ENCODE measurements around the gene NEO1.

The NEO1 gene

GRCh38 chr15:73054417-73054953 is 2.2 kb downstream of the NEO1 start:
- DNase-seq, result no peak
- H3F3A ChIP-seq (ENCODE audit: insufficient read depth, low read length), result peaks cover 4% of the 10 kb centered on the region; the same call in 1 of the 2 replicates
- H3K79me2 ChIP-seq (ENCODE audit: low read length), result peaks cover 54% of the 10 kb centered on the region
- no peak overlapping the region for H3K4me3 ChIP-seq (ENCODE audit: low read length)
- H3K9ac ChIP-seq (ENCODE audit: low read length), result no peak overlapping the region
- H4K20me1 ChIP-seq (ENCODE audit: insufficient read depth, low read length), result 0 out of 2 replicates have a peak, but pooled peaks cover 3% of the 10 kb centered on the region
- no peaks in the 10 kb centered on the region for H3K27me3 ChIP-seq (replicated peaks; ENCODE audit: insufficient read depth, low read length)
- H3K4me1 ChIP-seq (ENCODE audit: low read length), result peaks cover 11% of the 10 kb centered on the region; the same call in 1 of the 2 replicates
- H3K36me3 ChIP-seq (replicated peaks; ENCODE audit: insufficient read depth, low read length), result no peaks in the 10 kb centered on the region
- no peak overlapping the region for H3K4me2 ChIP-seq (ENCODE audit: low read depth, low read length)
- TF ChIP-seq EZH2phosphoT487 (IDR thresholded peaks at IDR 0.05; ENCODE audit: low read length), result no peak
- TF ChIP-seq EZH2 (optimal IDR thresholded peaks at IDR 0.05; ENCODE audit: low read depth, low read length), result no peak
- TF ChIP-seq CTCF (IDR thresholded peaks at IDR 0.05; ENCODE audit: low read length), result no peak
- H3K9me3 ChIP-seq (replicated peaks; ENCODE audit: insufficient read depth, low read length), result no peaks in the 10 kb centered on the region
- H3K9me2 ChIP-seq (replicated peaks; ENCODE audit: insufficient read depth, low read length), result no peaks in the 10 kb centered on the region
- no peak overlapping the region for H2AFZ ChIP-seq (ENCODE audit: low read length)
- no peak overlapping the region for H3K27ac ChIP-seq (ENCODE audit: low read length)

GRCh38 chr15:73056460-73056859 is 4.2 kb downstream of the NEO1 start:
- H3K4me1 ChIP-seq (ENCODE audit: low read length), result peaks cover 6% of the 10 kb centered on the region; the same call in 1 of the 2 replicates
- H3K79me2 ChIP-seq (ENCODE audit: low read length), result peaks cover 63% of the 10 kb centered on the region
- H3K27me3 ChIP-seq (replicated peaks; ENCODE audit: insufficient read depth, low read length), result no peaks in the 10 kb centered on the region
- H3K27ac ChIP-seq (ENCODE audit: low read length), result no peak overlapping the region
- H4K20me1 ChIP-seq (ENCODE audit: insufficient read depth, low read length), result 0 out of 2 replicates have a peak, but pooled peaks cover 3% of the 10 kb centered on the region
- no peak overlapping the region for H3K4me2 ChIP-seq (ENCODE audit: low read depth, low read length)
- no peak overlapping the region for H3K4me3 ChIP-seq (ENCODE audit: low read length)
- H3K9me2 ChIP-seq (replicated peaks; ENCODE audit: insufficient read depth, low read length), result no peaks in the 10 kb centered on the region
- H3K9me3 ChIP-seq (replicated peaks; ENCODE audit: insufficient read depth, low read length), result no peaks in the 10 kb centered on the region
- H3K9ac ChIP-seq (ENCODE audit: low read length), result no peak overlapping the region
- H3K36me3 ChIP-seq (replicated peaks; ENCODE audit: insufficient read depth, low read length), result no peaks in the 10 kb centered on the region
- H2AFZ ChIP-seq (ENCODE audit: low read length), result no peak overlapping the region
- no peak for DNase-seq
- TF ChIP-seq CTCF (IDR thresholded peaks at IDR 0.05; ENCODE audit: low read length) (no peak), EZH2phosphoT487 (IDR thresholded peaks at IDR 0.05; ENCODE audit: low read length) (no peak), EZH2 (optimal IDR thresholded peaks at IDR 0.05; ENCODE audit: low read depth, low read length) (no peak)
- H3F3A ChIP-seq (ENCODE audit: insufficient read depth, low read length), result peaks cover 4% of the 10 kb centered on the region; the same call in 1 of the 2 replicates

GRCh38 chr15:73058437-73058836 is 6.2 kb downstream of the NEO1 start:
- no peak overlapping the region for H3K4me3 ChIP-seq (ENCODE audit: low read length)
- DNase-seq, result no peak
- no peaks in the 10 kb centered on the region for H3K9me3 ChIP-seq (replicated peaks; ENCODE audit: insufficient read depth, low read length)
- H3K27ac ChIP-seq (ENCODE audit: low read length), result no peak overlapping the region
- H3F3A ChIP-seq (ENCODE audit: insufficient read depth, low read length), result no peaks in the 10 kb centered on the region
- H3K27me3 ChIP-seq (replicated peaks; ENCODE audit: insufficient read depth, low read length), result no peaks in the 10 kb centered on the region
- no peak overlapping the region for H3K4me2 ChIP-seq (ENCODE audit: low read depth, low read length)
- 0 out of 2 replicates have a peak, but pooled peaks cover 3% of the 10 kb centered on the region for H4K20me1 ChIP-seq (ENCODE audit: insufficient read depth, low read length)
- peaks cover 4% of the 10 kb centered on the region; the same call in 1 of the 2 replicates for H3K4me1 ChIP-seq (ENCODE audit: low read length)
- no peaks in the 10 kb centered on the region for H3K36me3 ChIP-seq (replicated peaks; ENCODE audit: insufficient read depth, low read length)
- peaks cover 61% of the 10 kb centered on the region for H3K79me2 ChIP-seq (ENCODE audit: low read length)
- no peaks in the 10 kb centered on the region for H3K9me2 ChIP-seq (replicated peaks; ENCODE audit: insufficient read depth, low read length)
- no peak overlapping the region for H3K9ac ChIP-seq (ENCODE audit: low read length)
- TF ChIP-seq CTCF (IDR thresholded peaks at IDR 0.05; ENCODE audit: low read length), result no peak
- TF ChIP-seq EZH2 (optimal IDR thresholded peaks at IDR 0.05; ENCODE audit: low read depth, low read length), result no peak
- TF ChIP-seq EZH2phosphoT487 (IDR thresholded peaks at IDR 0.05; ENCODE audit: low read length), result no peak
- H2AFZ ChIP-seq (ENCODE audit: low read length), result no peak overlapping the region
